ENCODE data around the gene SLC44A5.
"Not testable (repeated sequence)": the region's sequence is repeated elsewhere in the genome, so short reads cannot be mapped to it uniquely, and the experiment has no call there.

SLC44A5 gene

GRCh38 chr1:75203415-75204277, 407.3 kb downstream of the SLC44A5 start:
- H3K4me3 ChIP-seq (ENCODE audit: low read length): no peak overlapping the region
- no peaks in the 10 kb centered on the region for H3K36me3 ChIP-seq (ENCODE audit: control insufficient read depth, insufficient read depth, low read length)
- no peaks in the 10 kb centered on the region for H3K27me3 ChIP-seq (ENCODE audit: control insufficient read depth, insufficient read depth, low read length)
- DNase-seq (ENCODE audit: low read depth, low spot score): peak; percentile 18
- H3K4me1 ChIP-seq (ENCODE audit: control insufficient read depth, insufficient read depth, low read length): no peaks in the 10 kb centered on the region
- WGBS (ENCODE audit: insufficient coverage, insufficient read length): no CpG with 5 or more reads among the region's 8 CpGs
- H3K27ac ChIP-seq (ENCODE audit: low read length): no peak overlapping the region
- H3K9me3 ChIP-seq (ENCODE audit: control insufficient read depth, insufficient read depth, low read length): no peaks in the 10 kb centered on the region

- no peak for DNase-seq (ENCODE audit: low read depth, low spot score)
- no CpG with 5 or more reads among the region's 4 CpGs for WGBS (ENCODE audit: insufficient coverage, insufficient read length)
- Histone ChIP-seq H3K4me1 (ENCODE audit: control insufficient read depth, insufficient read depth, low read length) (no peaks in the 10 kb centered on the region), H3K36me3 (ENCODE audit: control insufficient read depth, insufficient read depth, low read length) (no peaks in the 10 kb centered on the region), H3K27me3 (ENCODE audit: control insufficient read depth, insufficient read depth, low read length) (no peaks in the 10 kb centered on the region), H3K4me3 (ENCODE audit: low read length) (no peak overlapping the region), H3K27ac (ENCODE audit: low read length) (no peak overlapping the region), H3K9me3 (ENCODE audit: control insufficient read depth, insufficient read depth, low read length) (no peaks in the 10 kb centered on the region)
These were observed 408.2 kb downstream of the SLC44A5 start for GRCh38 chr1:75202751-75203150.

GRCh38 chr1:75198761-75199160, 412.2 kb downstream of the SLC44A5 start:
- Histone ChIP-seq H3K27ac (ENCODE audit: low read length) (no peak overlapping the region), H3K9me3 (ENCODE audit: control insufficient read depth, insufficient read depth, low read length) (no peaks in the 10 kb centered on the region), H3K4me1 (ENCODE audit: control insufficient read depth, insufficient read depth, low read length) (no peaks in the 10 kb centered on the region), H3K36me3 (ENCODE audit: control insufficient read depth, insufficient read depth, low read length) (no peaks in the 10 kb centered on the region), H3K27me3 (ENCODE audit: control insufficient read depth, insufficient read depth, low read length) (no peaks in the 10 kb centered on the region), H3K4me3 (ENCODE audit: low read length) (no peak overlapping the region)
- WGBS (ENCODE audit: insufficient coverage, insufficient read length): no CpG with 5 or more reads among the region's 1 CpG
- DNase-seq (ENCODE audit: low read depth, low spot score): no peak

GRCh38 chr1:75198163-75198562, 412.8 kb downstream of the SLC44A5 start:
- Histone ChIP-seq H3K9me3 (ENCODE audit: control insufficient read depth, insufficient read depth, low read length) (no peaks in the 10 kb centered on the region), H3K36me3 (ENCODE audit: control insufficient read depth, insufficient read depth, low read length) (no peaks in the 10 kb centered on the region), H3K27ac (ENCODE audit: low read length) (no peak overlapping the region), H3K4me3 (ENCODE audit: low read length) (no peak overlapping the region), H3K27me3 (ENCODE audit: control insufficient read depth, insufficient read depth, low read length) (no peaks in the 10 kb centered on the region), H3K4me1 (ENCODE audit: control insufficient read depth, insufficient read depth, low read length) (no peaks in the 10 kb centered on the region)
- no CpG with 5 or more reads among the region's 1 CpG for WGBS (ENCODE audit: insufficient coverage, insufficient read length)
- DNase-seq (ENCODE audit: low read depth, low spot score): no peak

- H3K4me1 ChIP-seq (ENCODE audit: control insufficient read depth, insufficient read depth, low read length): no peaks in the 10 kb centered on the region
- no CpG with 5 or more reads among the region's 1 CpG for WGBS (ENCODE audit: insufficient coverage, insufficient read length)
These were observed 422.0 kb downstream of the SLC44A5 start for GRCh38 chr1:75188892-75189291.

GRCh38 chr1:75181214-75181955, 429.5 kb downstream of the SLC44A5 start:
- not testable (repeated sequence) for H3K9me3 ChIP-seq (ENCODE audit: control insufficient read depth, insufficient read depth, low read length); H3K4me1 ChIP-seq (ENCODE audit: control insufficient read depth, insufficient read depth, low read length); DNase-seq (ENCODE audit: low read depth, low spot score); H3K36me3 ChIP-seq (ENCODE audit: control insufficient read depth, insufficient read depth, low read length); H3K27ac ChIP-seq (ENCODE audit: low read length); H3K27me3 ChIP-seq (ENCODE audit: control insufficient read depth, insufficient read depth, low read length); H3K4me3 ChIP-seq (ENCODE audit: low read length)
- WGBS (ENCODE audit: insufficient coverage, insufficient read length): no CpG with 5 or more reads among the region's 13 CpGs

More at GRCh38 chr1:75188892-75189291, 422.0 kb downstream of the SLC44A5 start:
- Histone ChIP-seq H3K36me3 (ENCODE audit: control insufficient read depth, insufficient read depth, low read length) (no peaks in the 10 kb centered on the region), H3K9me3 (ENCODE audit: control insufficient read depth, insufficient read depth, low read length) (no peaks in the 10 kb centered on the region), H3K27me3 (ENCODE audit: control insufficient read depth, insufficient read depth, low read length) (no peaks in the 10 kb centered on the region), H3K4me3 (ENCODE audit: low read length) (no peak overlapping the region), H3K27ac (ENCODE audit: low read length) (no peak overlapping the region)
- no peak for DNase-seq (ENCODE audit: low read depth, low spot score)

GRCh38 chr1:75174031-75174760, 436.7 kb downstream of the SLC44A5 start:
- H3K27ac ChIP-seq (ENCODE audit: low read length): no peak overlapping the region
- no peaks in the 10 kb centered on the region for H3K9me3 ChIP-seq (ENCODE audit: control insufficient read depth, insufficient read depth, low read length)
- no peaks in the 10 kb centered on the region for H3K36me3 ChIP-seq (ENCODE audit: control insufficient read depth, insufficient read depth, low read length)
- H3K27me3 ChIP-seq (ENCODE audit: control insufficient read depth, insufficient read depth, low read length): no peaks in the 10 kb centered on the region
- H3K4me3 ChIP-seq (ENCODE audit: low read length): no peak overlapping the region
- no CpG with 5 or more reads among the region's 2 CpGs for WGBS (ENCODE audit: insufficient coverage, insufficient read length)
- no peaks in the 10 kb centered on the region for H3K4me1 ChIP-seq (ENCODE audit: control insufficient read depth, insufficient read depth, low read length)
- no peak for DNase-seq (ENCODE audit: low read depth, low spot score)

GRCh38 chr1:75172556-75172955, 438.4 kb downstream of the SLC44A5 start:
- no peaks in the 10 kb centered on the region for H3K4me1 ChIP-seq (ENCODE audit: control insufficient read depth, insufficient read depth, low read length)
- H3K27me3 ChIP-seq (ENCODE audit: control insufficient read depth, insufficient read depth, low read length): no peaks in the 10 kb centered on the region
- no peaks in the 10 kb centered on the region for H3K36me3 ChIP-seq (ENCODE audit: control insufficient read depth, insufficient read depth, low read length)
- WGBS (ENCODE audit: insufficient coverage, insufficient read length): no CpG with 5 or more reads among the region's 1 CpG
- no peaks in the 10 kb centered on the region for H3K9me3 ChIP-seq (ENCODE audit: control insufficient read depth, insufficient read depth, low read length)
- DNase-seq (ENCODE audit: low read depth, low spot score): no peak
- H3K27ac ChIP-seq (ENCODE audit: low read length): no peak overlapping the region
- H3K4me3 ChIP-seq (ENCODE audit: low read length): no peak overlapping the region

- Histone ChIP-seq H3K36me3 (ENCODE audit: control insufficient read depth, insufficient read depth, low read length) (no peaks in the 10 kb centered on the region), H3K4me1 (ENCODE audit: control insufficient read depth, insufficient read depth, low read length) (no peaks in the 10 kb centered on the region), H3K4me3 (ENCODE audit: low read length) (no peak overlapping the region), H3K27me3 (ENCODE audit: control insufficient read depth, insufficient read depth, low read length) (no peaks in the 10 kb centered on the region), H3K9me3 (ENCODE audit: control insufficient read depth, insufficient read depth, low read length) (no peaks in the 10 kb centered on the region), H3K27ac (ENCODE audit: low read length) (no peak overlapping the region)
- no CpG with 5 or more reads among the region's 1 CpG for WGBS (ENCODE audit: insufficient coverage, insufficient read length)
- no peak for DNase-seq (ENCODE audit: low read depth, low spot score)
These were observed 439.0 kb downstream of the SLC44A5 start for GRCh38 chr1:75171876-75172275.

GRCh38 chr1:75170981-75171380, 439.9 kb downstream of the SLC44A5 start:
- H3K4me3 ChIP-seq (ENCODE audit: low read length): no peak overlapping the region
- no peak overlapping the region for H3K27ac ChIP-seq (ENCODE audit: low read length)
- no peaks in the 10 kb centered on the region for H3K9me3 ChIP-seq (ENCODE audit: control insufficient read depth, insufficient read depth, low read length)
- no peaks in the 10 kb centered on the region for H3K27me3 ChIP-seq (ENCODE audit: control insufficient read depth, insufficient read depth, low read length)
- no peaks in the 10 kb centered on the region for H3K4me1 ChIP-seq (ENCODE audit: control insufficient read depth, insufficient read depth, low read length)
- WGBS (ENCODE audit: insufficient coverage, insufficient read length): no CpG with 5 or more reads among the region's 2 CpGs
- DNase-seq (ENCODE audit: low read depth, low spot score): no peak
- no peaks in the 10 kb centered on the region for H3K36me3 ChIP-seq (ENCODE audit: control insufficient read depth, insufficient read depth, low read length)

Data from iPS DF 6.9 (cell line).